WERI-Rb-1 (cell line): ENCODE measurements around the gene SIRT2.

Source experiments
- DNase-seq: peaks from one replicate; pipeline ENCODE4 v3.0.0-alpha.2; 2020
- H3K27ac ChIP-seq: fragments of 250-450 bp; sonication (Bioruptor Pico); 2 replicates; pipeline ENCODE4 v1.5.1; 2020; ENCODE audit warnings: mild to moderate bottlenecking, moderate library complexity
- H3K27me3 ChIP-seq: fragments of 250-450 bp; sonication (Bioruptor Pico); 2 replicates; pipeline ENCODE4 v1.5.1; 2021; ENCODE audit warnings: mild to moderate bottlenecking, low read depth, moderate library complexity; ENCODE audit not compliant: insufficient read depth, severe bottlenecking
- H3K36me3 ChIP-seq: fragments of 250-450 bp; sonication (Bioruptor Pico); 2 replicates; pipeline ENCODE4 v1.5.1; 2020; ENCODE audit warnings: mild to moderate bottlenecking, moderate library complexity
- H3K4me3 ChIP-seq: 2 replicates; pipeline ENCODE4 v1.5.1; 2011; ENCODE audit warnings: low read depth, mild to moderate bottlenecking, control low read depth, low read length
- H3K9me3 ChIP-seq: fragments of 250-450 bp; sonication (Bioruptor Pico); 2 replicates; pipeline ENCODE4 v1.5.1; 2021; ENCODE audit warnings: mild to moderate bottlenecking, moderate library complexity; ENCODE audit not compliant: severe bottlenecking
- CTCF ChIP-seq: IDR thresholded peaks from 2 replicates; pipeline ENCODE4 v1.5.1; 2011; ENCODE audit warnings: low read depth, mild to moderate bottlenecking, control low read depth, inconsistent platforms, low read length

The SIRT2 gene

DNA sequence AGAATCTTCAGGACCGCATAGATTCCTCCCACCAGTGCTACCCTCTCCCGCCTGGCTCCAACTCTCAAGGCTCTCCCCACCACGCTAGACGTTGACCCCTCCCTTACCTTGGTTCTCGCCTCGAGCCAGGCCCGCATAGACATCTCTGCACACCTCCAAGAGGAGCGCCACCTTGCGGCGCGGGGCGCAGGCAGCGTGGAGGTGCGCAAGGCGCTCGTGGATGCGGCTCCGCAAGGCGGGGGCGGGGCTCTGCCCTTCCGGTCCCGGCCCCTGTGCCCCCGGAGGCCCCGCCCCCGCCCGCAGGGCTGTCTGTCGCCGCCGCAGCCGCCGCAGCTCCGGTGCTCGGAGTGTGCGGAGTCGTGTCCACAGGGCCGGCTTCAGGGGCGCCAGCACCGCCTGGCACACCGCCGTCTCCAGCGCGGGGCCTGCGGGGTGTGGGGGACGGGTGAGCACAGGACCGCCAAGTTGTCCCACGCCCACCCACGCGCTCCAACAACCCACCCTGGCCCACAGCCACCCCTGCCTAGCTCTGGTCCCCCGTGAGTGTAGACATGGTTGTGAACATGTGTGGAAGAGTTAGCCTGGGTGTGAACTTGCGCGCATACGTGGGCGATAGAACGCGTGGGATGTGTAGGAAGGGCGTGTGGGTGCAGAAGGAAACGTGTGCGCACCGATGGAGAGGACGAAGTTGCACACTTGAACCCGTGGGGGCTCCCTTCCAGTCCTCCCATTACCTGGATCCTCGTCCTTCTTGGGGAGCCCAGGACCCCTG, 29.4 kb downstream of the SIRT2 start:
- Histone ChIP-seq H3K27ac (no peak overlapping the region), H3K4me3 (no peak overlapping the region), H3K9me3 (no peaks in the 10 kb centered on the region), H3K27me3 (no peaks in the 10 kb centered on the region), H3K36me3 (no peaks in the 10 kb centered on the region)
- no peak for TF ChIP-seq CTCF
- DNase-seq, result no peak

- Histone ChIP-seq H3K4me3 (no peak overlapping the region), H3K36me3 (no peaks in the 10 kb centered on the region), H3K27ac (no peak overlapping the region), H3K9me3 (no peaks in the 10 kb centered on the region), H3K27me3 (no peaks in the 10 kb centered on the region)
- no peak for DNase-seq
- no peak for TF ChIP-seq CTCF
Observed at GRCh38 chr19:38869160-38869835, 30.1 kb downstream of the SIRT2 start.

DNA sequence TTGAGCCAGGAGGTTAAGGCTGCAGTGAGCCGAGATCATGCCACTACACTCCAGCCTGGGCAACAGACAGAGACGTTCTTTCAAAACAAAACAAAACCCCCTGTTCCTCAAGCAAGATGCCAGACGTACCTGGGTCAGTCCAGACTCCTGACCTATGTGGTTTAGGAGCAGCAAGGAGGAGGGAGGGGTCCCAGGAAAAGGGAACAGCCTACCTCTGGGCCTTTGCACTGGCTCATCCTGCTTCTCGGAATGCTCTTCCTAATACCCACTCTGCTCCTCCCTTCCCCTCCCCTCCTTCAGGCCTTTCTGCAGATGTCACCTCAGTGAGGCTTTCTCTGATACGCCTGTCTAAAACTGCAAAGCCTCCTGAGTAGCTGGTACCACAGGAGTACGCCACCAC, 30.9 kb downstream of the SIRT2 start:
- no peak for TF ChIP-seq CTCF
- Histone ChIP-seq H3K27ac (no peak overlapping the region), H3K9me3 (no peaks in the 10 kb centered on the region), H3K27me3 (no peaks in the 10 kb centered on the region), H3K4me3 (no peak overlapping the region), H3K36me3 (no peaks in the 10 kb centered on the region)
- no peak for DNase-seq

DNA sequence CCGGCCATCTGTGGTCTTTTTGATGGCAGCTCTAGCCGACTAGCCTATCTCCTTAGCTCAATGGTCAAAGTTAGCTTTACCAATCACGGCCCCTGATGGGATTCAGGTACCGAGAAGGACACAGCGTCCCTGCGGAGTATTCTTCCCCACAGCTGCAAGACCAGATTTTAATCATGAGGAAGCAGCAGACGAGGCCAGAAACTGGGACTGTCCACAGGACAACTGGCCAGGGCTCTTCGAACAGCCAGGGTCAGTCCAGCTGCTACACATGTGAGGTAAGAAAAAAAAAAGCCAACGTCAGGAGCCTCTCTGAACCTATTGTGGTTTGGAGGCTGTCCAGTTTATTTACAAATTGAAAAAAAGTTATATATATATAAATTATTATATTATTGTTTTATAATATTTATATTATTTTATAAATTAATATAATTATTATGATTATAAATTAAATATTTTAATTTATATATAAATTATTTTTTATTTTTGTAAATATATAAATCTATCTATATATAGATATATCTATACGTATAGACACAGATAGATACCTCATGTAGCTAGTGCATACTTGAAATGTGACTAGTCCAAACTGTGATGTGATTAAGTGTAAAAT, 32.1 kb downstream of the SIRT2 start:
- Histone ChIP-seq H3K27me3 (no peaks in the 10 kb centered on the region), H3K4me3 (no peak overlapping the region), H3K9me3 (no peaks in the 10 kb centered on the region), H3K36me3 (no peaks in the 10 kb centered on the region), H3K27ac (no peak overlapping the region)
- no peak for TF ChIP-seq CTCF
- DNase-seq, result no peak

DNA sequence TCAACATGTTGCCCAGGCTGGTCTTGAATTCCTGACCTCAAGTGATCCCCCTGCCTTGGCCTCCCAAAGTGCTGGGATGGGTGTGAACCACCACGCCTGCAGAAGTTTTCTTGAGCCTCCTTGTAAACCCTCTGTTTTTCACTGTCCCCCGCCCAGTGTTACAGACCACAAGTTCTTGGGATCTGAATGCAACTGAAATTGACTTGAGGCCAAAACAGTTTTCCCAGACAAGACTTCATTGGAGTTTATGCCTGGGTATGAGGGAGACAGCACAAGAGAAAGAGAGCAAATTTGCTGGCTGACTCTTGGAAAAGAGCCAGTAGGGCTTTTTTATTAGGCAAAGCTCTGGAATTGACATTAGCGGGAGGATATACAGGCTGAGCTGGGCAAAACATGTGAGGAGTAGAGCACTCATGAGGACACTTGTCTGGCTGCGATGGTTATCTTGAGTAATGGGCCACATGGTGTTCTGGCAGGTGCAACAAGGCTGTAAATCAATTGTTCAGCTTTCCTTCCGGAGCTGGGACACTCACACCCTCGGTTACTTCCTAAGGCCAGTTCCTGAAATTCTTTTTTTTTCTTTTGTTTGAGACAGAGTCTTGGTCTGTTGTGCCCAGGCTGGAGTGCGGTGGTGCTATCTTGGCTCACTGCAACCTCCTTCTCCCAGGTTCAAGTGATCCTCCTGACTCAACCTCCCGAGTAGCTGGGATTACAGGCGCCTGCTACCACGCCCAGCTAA, 36.9 kb downstream of the SIRT2 start:
- TF ChIP-seq CTCF, result no peak
- Histone ChIP-seq H3K9me3 (no peaks in the 10 kb centered on the region), H3K27me3 (no peaks in the 10 kb centered on the region), H3K27ac (no peak overlapping the region), H3K36me3 (no peaks in the 10 kb centered on the region), H3K4me3 (no peak overlapping the region)
- DNase-seq, result no peak
